ENCODE data around the gene IL10RB. TPM values are rescaled to one million over a fixed set of nuclear protein-coding genes. Genes with fewer than 3 reads are reported as not detected.

IL10RB gene
- total RNA-seq, 4 donors from 2014 or later, result 17.5 to 27.3 (median 21.3) TPM

DNA sequence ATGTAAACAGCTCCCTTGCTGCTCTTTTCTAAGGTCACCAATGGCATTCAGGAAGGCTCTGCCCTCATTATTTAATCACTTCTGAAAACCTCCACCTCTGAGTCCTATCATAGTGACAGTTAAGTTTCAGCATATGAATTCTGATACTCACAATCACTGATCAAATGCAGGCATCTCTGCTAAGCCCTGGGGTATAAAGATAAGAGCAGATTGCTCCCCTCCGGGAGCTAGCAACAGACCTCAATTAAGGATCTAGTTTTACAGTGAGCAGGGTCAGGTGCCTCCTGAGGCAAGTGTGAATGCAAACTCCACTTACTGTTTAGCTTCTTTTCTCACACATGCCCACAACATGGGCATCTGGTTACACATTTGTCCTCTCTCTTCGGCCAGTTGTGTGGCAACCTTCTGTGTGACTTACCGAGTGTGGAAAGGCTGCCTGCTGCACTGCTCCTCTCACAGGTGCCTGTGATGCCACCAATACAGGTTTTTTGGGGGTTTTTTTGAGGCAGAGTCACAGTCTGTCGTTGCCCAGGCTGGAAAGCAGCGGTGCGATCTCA lies 15.0 kb downstream of the IL10RB start:
- H3K4me3 ChIP-seq, result no peak overlapping the region

GRCh38 chr21:33283203-33283602 lies 17.0 kb downstream of the IL10RB start:
- 95 to 96% methylated on average over 5 of the region's 5 CpGs for WGBS, 2 donors
- Histone ChIP-seq H3K4me3 (no peak overlapping the region), H3K27ac (no peak overlapping the region), H3K4me1 (peaks cover 0 to 33% (median 11%) of the 10 kb centered on the region in 4 donors), H3K27me3 (no peaks in the 10 kb centered on the region), H3K36me3 (peaks cover 0 to 78% (median 8%) of the 10 kb centered on the region in 3 donors), H3K9me3 (peaks cover 0 to 8% (median 0%) of the 10 kb centered on the region in 4 donors)
- TF ChIP-seq CTCF (IDR thresholded peaks at IDR 0.05) (no peak), EP300 (IDR thresholded peaks at IDR 0.05) (no peak), POLR2A (IDR thresholded peaks at IDR 0.05) (no peak)
- no peak for DNase-seq (ENCODE audit: low spot score in 2 of 2)

More for the DNA sequence above, 15.0 kb downstream of the IL10RB start:
- H3K36me3 ChIP-seq, result peaks cover 0 to 90% (median 8%) of the 10 kb centered on the region in 3 donors
- peaks cover 0 to 12% (median 4%) of the 10 kb centered on the region in 4 donors for H3K4me1 ChIP-seq
- TF ChIP-seq POLR2A (IDR thresholded peaks at IDR 0.05), result no peak
- no peak for TF ChIP-seq CTCF (IDR thresholded peaks at IDR 0.05)
- TF ChIP-seq EP300 (IDR thresholded peaks at IDR 0.05), result no peak
- no peak overlapping the region for H3K27ac ChIP-seq
- DNase-seq (ENCODE audit: low spot score in 2 of 2), result no peak
- H3K27me3 ChIP-seq, result no peaks in the 10 kb centered on the region
- WGBS, 2 donors, result 89 to 95% methylated on average over 6 of the region's 6 CpGs
- peaks cover 0 to 8% (median 0%) of the 10 kb centered on the region in 4 donors for H3K9me3 ChIP-seq

GRCh38 chr21:33286076-33286475 lies 19.9 kb downstream of the IL10RB start:
- WGBS, 2 donors, result 70 to 74% methylated on average over 11 of the region's 11 CpGs
- H3K4me3 ChIP-seq, result no peak overlapping the region
- no peak for DNase-seq (ENCODE audit: low spot score in 2 of 2)
- no peaks in the 10 kb centered on the region for H3K9me3 ChIP-seq
- no peaks in the 10 kb centered on the region for H3K27me3 ChIP-seq
- H3K36me3 ChIP-seq, result peaks cover 0 to 65% (median 0%) of the 10 kb centered on the region in 3 donors
- peaks cover 0 to 46% (median 15%) of the 10 kb centered on the region in 4 donors for H3K4me1 ChIP-seq
- peak overlapping the region in 3 of 4 donors; percentile 34 to 68 (median 52) for H3K27ac ChIP-seq
- TF ChIP-seq EP300 (IDR thresholded peaks at IDR 0.05), result no peak
- no peak for TF ChIP-seq CTCF (IDR thresholded peaks at IDR 0.05)
- no peak for TF ChIP-seq POLR2A (IDR thresholded peaks at IDR 0.05)

- TF ChIP-seq EP300 (IDR thresholded peaks at IDR 0.05) (no peak), CTCF (IDR thresholded peaks at IDR 0.05) (no peak), POLR2A (IDR thresholded peaks at IDR 0.05) (no peak)
- Histone ChIP-seq H3K4me1 (peaks cover 0 to 46% (median 15%) of the 10 kb centered on the region in 4 donors), H3K27me3 (no peaks in the 10 kb centered on the region), H3K4me3 (no peak overlapping the region), H3K9me3 (no peaks in the 10 kb centered on the region), H3K36me3 (peaks cover 0 to 65% (median 4%) of the 10 kb centered on the region in 3 donors), H3K27ac (peak overlapping the region in 3 of 4 donors; percentile 34 to 68 (median 52))
- DNase-seq (ENCODE audit: low spot score in 2 of 2), result peak in 1 of 2 donors; percentile 33
- 39 to 47% methylated on average over 15 of the region's 15 CpGs for WGBS, 2 donors
Observed at GRCh38 chr21:33286600-33287456, 20.7 kb downstream of the IL10RB start.
